GM06990 (cell line): ENCODE results near the gene WASF2.

Source experiments
- DNase-seq: peaks from one replicate; pipeline ENCODE4 v3.0.0-alpha.2; 2011; ENCODE audit not compliant: insufficient read length; ENCODE audit errors: extremely low read depth
- H3K27me3 ChIP-seq: replicated peaks from 2 replicates; pipeline ENCODE4 v1.6.0; 2011; ENCODE audit warnings: low read length; ENCODE audit not compliant: control insufficient read depth, insufficient read depth
- H3K36me3 ChIP-seq: 2 replicates; pipeline ENCODE4 v1.5.1; 2011; ENCODE audit warnings: low read length; ENCODE audit not compliant: control insufficient read depth, insufficient read depth
- H3K4me3 ChIP-seq: replicated peaks from 2 replicates; pipeline ENCODE4 v1.5.1; 2011; ENCODE audit warnings: low read depth, mild to moderate bottlenecking, control low read depth, low read length
- CTCF ChIP-seq: IDR thresholded peaks from 2 replicates; pipeline ENCODE4 v1.5.1; 2011; ENCODE audit warnings: low read length, control low read depth, mild to moderate bottlenecking, inconsistent platforms; ENCODE audit not compliant: insufficient read depth, poor library complexity, severe bottlenecking

Gene WASF2

GRCh38 chr1:27454610-27455009 lies 35.4 kb downstream of the WASF2 start:
- no peak for DNase-seq
- H3K36me3 ChIP-seq = no peaks in the 10 kb centered on the region
- TF ChIP-seq CTCF = no peak

GRCh38 chr1:27451343-27451742 lies 38.6 kb downstream of the WASF2 start:
- H3K36me3 ChIP-seq = no peaks in the 10 kb centered on the region; the same call in 1 of the 2 replicates
- no peak for DNase-seq
- H3K27me3 ChIP-seq = no peaks in the 10 kb centered on the region
- TF ChIP-seq CTCF = no peak
- H3K4me3 ChIP-seq = no peak overlapping the region

More at GRCh38 chr1:27454610-27455009, 35.4 kb downstream of the WASF2 start:
- no peaks in the 10 kb centered on the region for H3K27me3 ChIP-seq
- H3K4me3 ChIP-seq = no peak overlapping the region

GRCh38 chr1:27448982-27449381 lies 41.0 kb downstream of the WASF2 start:
- H3K27me3 ChIP-seq = no peaks in the 10 kb centered on the region
- H3K4me3 ChIP-seq = no peak overlapping the region
- peaks cover 1% of the 10 kb centered on the region; the same call in 1 of the 2 replicates for H3K36me3 ChIP-seq
- no peak for DNase-seq
- TF ChIP-seq CTCF = no peak

GRCh38 chr1:27447883-27448282 lies 42.1 kb downstream of the WASF2 start:
- TF ChIP-seq CTCF = no peak
- no peak for DNase-seq
- H3K36me3 ChIP-seq = peaks cover 2% of the 10 kb centered on the region; the same call in 1 of the 2 replicates
- no peak overlapping the region for H3K4me3 ChIP-seq
- no peaks in the 10 kb centered on the region for H3K27me3 ChIP-seq

GRCh38 chr1:27447399-27447798 lies 42.6 kb downstream of the WASF2 start:
- H3K4me3 ChIP-seq = no peak overlapping the region
- H3K36me3 ChIP-seq = peaks cover 2% of the 10 kb centered on the region; the same call in 1 of the 2 replicates
- DNase-seq = no peak
- no peak for TF ChIP-seq CTCF
- no peaks in the 10 kb centered on the region for H3K27me3 ChIP-seq

GRCh38 chr1:27446496-27447020 lies 43.4 kb downstream of the WASF2 start:
- Histone ChIP-seq H3K4me3 (no peak overlapping the region), H3K27me3 (no peaks in the 10 kb centered on the region), H3K36me3 (peaks cover 2% of the 10 kb centered on the region; the same call in 1 of the 2 replicates)
- DNase-seq = no peak
- TF ChIP-seq CTCF = no peak
